ENCODE results near the gene ARFGEF2. TPM values are rescaled to one million over a fixed set of nuclear protein-coding genes. Genes with fewer than 3 reads are reported as not detected.

The ARFGEF2 gene
- total and polyA plus RNA-seq, 2 of the 8 experiments (the other 6 are each of a cell fraction or from before 2014, with no cell fraction given): 8.1 to 21.8 TPM

DNA sequence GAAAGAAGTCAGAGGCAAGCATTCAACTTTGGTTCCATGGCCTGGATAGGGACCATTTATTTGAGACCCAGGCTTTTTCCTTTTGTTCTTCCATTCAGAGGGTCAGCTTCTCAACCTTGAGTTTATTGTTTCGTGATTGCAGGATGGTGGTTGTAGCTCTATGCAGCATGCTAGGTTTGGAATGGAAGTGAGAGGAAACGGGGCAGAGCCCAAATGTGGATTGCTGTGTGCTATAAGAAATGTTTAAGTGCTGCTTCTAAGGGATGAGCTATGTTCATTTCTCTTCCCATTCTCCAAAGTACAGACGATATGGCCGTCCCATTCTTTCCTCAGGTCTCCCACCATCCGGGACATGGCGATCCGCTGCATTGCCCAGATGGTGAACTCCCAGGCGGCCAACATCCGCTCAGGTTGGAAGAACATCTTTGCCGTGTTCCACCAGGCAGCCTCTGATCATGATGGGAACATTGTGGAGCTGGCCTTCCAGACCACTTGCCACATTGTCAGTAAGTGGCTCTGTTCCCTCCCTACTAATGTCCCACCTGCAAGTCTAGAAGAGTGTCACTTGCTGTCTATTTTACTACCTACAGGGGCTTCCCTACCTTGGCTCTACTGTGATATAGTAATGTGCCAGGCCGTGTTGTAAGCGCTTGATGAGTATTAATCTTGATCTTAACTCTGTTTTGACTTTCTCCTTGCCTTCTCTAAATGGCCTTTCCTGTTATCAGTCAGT lies 88.6 kb downstream of the ARFGEF2 start:
- Histone ChIP-seq H3K23me2 (ENCODE audit: low read depth, low read length) (no peaks in the 10 kb centered on the region), H2AK5ac (ENCODE audit: low read depth, low read length) (no peak overlapping the region), H3K4ac (replicated peaks; ENCODE audit: insufficient read length, low read depth, low read length) (no peak overlapping the region), H2BK15ac (ENCODE audit: low read length) (no peak overlapping the region), H3K23ac (ENCODE audit: insufficient read length) (no peak overlapping the region), H3K56ac (replicated peaks; ENCODE audit: insufficient read length, low read depth, low read length) (no peak overlapping the region), H3K27me3 (replicated peaks in 1 of 4; ENCODE audit: control insufficient read depth in 3 of 4, extremely low read depth in 1 of 4, insufficient read depth in 3 of 4, low read length in 3 of 4) (no peaks in the 10 kb centered on the region), H2BK5ac (ENCODE audit: low read depth, low read length) (no peak overlapping the region), H3K9ac (replicated peaks in 1 of 4; ENCODE audit: extremely low read depth in 1 of 4, low read depth in 3 of 4, low read length in 3 of 4) (no peak overlapping the region), H4K91ac (replicated peaks; ENCODE audit: insufficient read length, low read length) (no peak overlapping the region), H3K79me1 (ENCODE audit: low read depth, low read length) (no peaks in the 10 kb centered on the region), H3K4me2 (ENCODE audit: insufficient read depth in 1 of 2, low read depth in 2 of 2, low read length in 2 of 2) (no peak overlapping the region), H3K4me1 (replicated peaks in 1 of 4; ENCODE audit: control insufficient read depth in 3 of 4, insufficient read depth in 4 of 4, low read length in 3 of 4) (no peaks in the 10 kb centered on the region), H2BK12ac (ENCODE audit: low read depth, low read length) (no peak overlapping the region), H4K8ac (ENCODE audit: extremely low read depth, insufficient read depth, low read length) (no peak overlapping the region), H4K20me1 (replicated peaks in 1 of 2; ENCODE audit: control insufficient read depth in 1 of 2, insufficient read depth in 2 of 2, low read length in 2 of 2) (peaks cover 0 to 3% of the 10 kb centered on the region in 2 experiments), H4K5ac (ENCODE audit: insufficient read length, low read depth, low read length) (no peak overlapping the region), H3K79me2 (ENCODE audit: control insufficient read depth in 1 of 2, insufficient read depth in 2 of 2, low read length in 2 of 2) (no peaks in the 10 kb centered on the region), H3K27ac (ENCODE audit: low read depth, low read length) (no peak overlapping the region), H2AFZ (ENCODE audit: low read length) (no peak overlapping the region), H2BK20ac (ENCODE audit: low read length) (no peak overlapping the region), H3K18ac (ENCODE audit: extremely low read depth, low read length) (no peak overlapping the region), H3K14ac (ENCODE audit: insufficient read length) (no peak overlapping the region), H3K36me3 (ENCODE audit: control insufficient read depth in 2 of 4, insufficient read depth in 4 of 4, low read length in 3 of 4) (peaks cover 19 to 52% (median 32%) of the 10 kb centered on the region in 4 experiments), H3K9me3 (ENCODE audit: insufficient read depth in 2 of 2, low read depth in 1 of 2, low read length in 1 of 2) (no peaks in the 10 kb centered on the region), H3K4me3 (ENCODE audit: extremely low read depth in 1 of 4, insufficient read depth in 2 of 4, low read depth in 3 of 4, low read length in 4 of 4) (no peak overlapping the region), H2BK120ac (replicated peaks; ENCODE audit: low read depth, low read length) (no peak overlapping the region)
- CTCF ChIA-PET (ENCODE audit: partially characterized antibody): interaction anchor here (0.6 to 1.0 kb wide), 2 partner anchors 18 to 185 kb away, joined by 3 read pairs; no protein-coding TSS in a partner anchor
- WGBS, 2 experiments (ENCODE audit: extremely low coverage in 1 of 2, insufficient coverage in 1 of 2, insufficient read length in 1 of 2, insufficient replicate concordance in 2 of 2, low coverage in 1 of 2, low lambda C conversion rate in 2 of 2, missing lambda C conversion rate in 1 of 2): 97% methylated on average over 12 of the region's 12 CpGs; no CpG with 5 or more reads in 1 of the 2 experiments
- DNase-seq (ENCODE audit: low read depth in 1 of 2, low spot score in 2 of 2) (no peak), FAIRE-seq (no peak)
- POLR2A ChIA-PET (ENCODE audit: partially characterized antibody): interaction anchor here (1.1 kb wide), 1 partner anchor 37 kb away, joined by 3 read pairs; no protein-coding TSS in a partner anchor
- TF ChIP-seq FOSL1 (IDR thresholded peaks at IDR 0.05; ENCODE audit: insufficient read depth, low read depth, low read length): no peak
- no peak for TF ChIP-seq ASH2L (IDR thresholded peaks at IDR 0.05; ENCODE audit: low read length)
- no peak for TF ChIP-seq CEBPB (IDR thresholded peaks at IDR 0.05; ENCODE audit: low read depth, low read length)
- TF ChIP-seq GTF2F1 (IDR thresholded peaks at IDR 0.05; ENCODE audit: borderline replicate concordance, low read depth, low read length): no peak
- TF ChIP-seq, protein P1, sequence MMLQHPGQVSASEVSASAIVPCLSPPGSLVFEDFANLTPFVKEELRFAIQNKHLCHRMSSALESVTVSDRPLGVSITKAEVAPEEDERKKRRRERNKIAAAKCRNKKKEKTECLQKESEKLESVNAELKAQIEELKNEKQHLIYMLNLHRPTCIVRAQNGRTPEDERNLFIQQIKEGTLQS (IDR thresholded peaks at IDR 0.05; ENCODE audit: insufficient read depth, low read depth, low read length): no peak
- TF ChIP-seq SP2 (IDR thresholded peaks at IDR 0.05; ENCODE audit: low read length): no peak
- TF ChIP-seq YY1 (IDR thresholded peaks at IDR 0.05; ENCODE audit: low read depth, low read length): no peak
- TF ChIP-seq TAF1 (IDR thresholded peaks at IDR 0.05; ENCODE audit: low read depth, low read length): no peak
- TF ChIP-seq RBBP5 (IDR thresholded peaks at IDR 0.05; ENCODE audit: borderline replicate concordance, low read depth, low read length): no peak
- no peak for TF ChIP-seq TAF7 (optimal IDR thresholded peaks at IDR 0.05; ENCODE audit: borderline replicate concordance, low read depth, low read length)
- TF ChIP-seq HDAC6 (IDR thresholded peaks at IDR 0.05; ENCODE audit: low read depth, low read length): no peak
- TF ChIP-seq CBX5 (IDR thresholded peaks at IDR 0.05; ENCODE audit: low read depth, low read length): no peak
- TF ChIP-seq SIRT6 (IDR thresholded peaks at IDR 0.05; ENCODE audit: low read length): no peak
- no peak for TF ChIP-seq JUND (IDR thresholded peaks at IDR 0.05; ENCODE audit: low read length)

Measured in H1 (cell line).